HCT116 (cell line): ENCODE results near the gene CYRIA. TPM values are rescaled to one million over a fixed set of nuclear protein-coding genes. Genes with fewer than 3 reads are reported as not detected.

Experiments used
- ATAC-seq: fragments of 200-7000 bp; cut with Tn5 transposase; 2 replicates; pipeline ENCODE4 v1.9.1; 2020; ENCODE audit warnings: mild to moderate bottlenecking, moderate library complexity
- BruUV-seq: library from RNA; stranded (reverse); fragments of 400-500 nt; replicated peaks from 2 replicates; lab custom pipeline; 2021; lab: Mats Ljungman, UMichigan
- CTCF ChIA-PET: fragments of 300-600 bp; sonication (Branson Sonifier 250); formaldehyde crosslinking; loops from one replicate; lab custom pipeline; 2021; ENCODE audit warnings: antibody characterized with exemption; lab: Charles Lee
- POLR2A ChIA-PET: fragments of 300-600, 350-600 bp; sonication (Branson Sonifier 250); formaldehyde crosslinking; loops from one replicate; lab custom pipeline; 2021; ENCODE audit warnings: antibody characterized with exemption; lab: Charles Lee
- RAD21 ChIA-PET, 2 experiments: fragments of 300-600 bp; sonication (Branson Sonifier 250); formaldehyde crosslinking; loops; one replicate each; lab custom pipeline; 2023; ENCODE audit warnings: low total read pairs in 2 of 2; ENCODE audit not compliant: uncharacterized antibody in 2 of 2, unreplicated experiment in 2 of 2, low non-redundant PET in 1 of 2; lab: Charles Lee
- DNase-seq: peaks from one replicate; pipeline ENCODE4 v3.0.0-alpha.2; 2010; ENCODE audit warnings: low read depth, low spot score
- H2AFZ ChIP-seq: fragments of 200-600 bp; shearing (Covaris generic), sonication (generic); 2 replicates; pipeline ENCODE4 v1.6.1; 2017; ENCODE audit warnings: low read depth, mixed run types, mixed read lengths, antibody characterized with exemption, low read length; ENCODE audit not compliant: poor library complexity, severe bottlenecking
- H3K27ac ChIP-seq: 2 replicates; pipeline ENCODE4 v1.5.1; 2012; ENCODE audit warnings: low read depth, low read length
- H3K27me3 ChIP-seq: fragments of 200-600 bp; sonication (generic); 2 replicates; pipeline ENCODE4 v1.6.1; 2016; ENCODE audit warnings: mixed run types, low read length, mixed read lengths; ENCODE audit not compliant: insufficient read depth
- H3K36me3 ChIP-seq, 2 experiments: fragments of 200-500 bp in 1 of 2; fragments of 200-600 bp in 1 of 2; sonication (Bioruptor generic) in 1 of 2; sonication (generic) in 1 of 2; 2 replicates each; pipeline versions ENCODE4 v1.5.1 to v1.6.1; 2014 to 2016; ENCODE audit warnings: low read length in 2 of 2, inconsistent platforms in 1 of 2, mixed read lengths in 1 of 2, mixed run types in 1 of 2; ENCODE audit not compliant: insufficient read depth in 2 of 2, control insufficient read depth in 1 of 2
- H3K4me1 ChIP-seq, 2 experiments: fragments of 200-600 bp in 1 of 2; sonication (generic) in 1 of 2; 2 replicates each; pipeline versions ENCODE4 v1.5.1 to v1.6.1; 2012 to 2017; ENCODE audit warnings: low read length in 2 of 2, inconsistent platforms in 1 of 2, mild to moderate bottlenecking in 1 of 2, mixed read lengths in 1 of 2, mixed run types in 1 of 2, moderate library complexity in 1 of 2; ENCODE audit not compliant: insufficient read depth in 2 of 2, control insufficient read depth in 1 of 2
- H3K4me2 ChIP-seq: fragments of 200-600 bp; sonication (generic); 2 replicates; pipeline ENCODE4 v1.6.1; 2017; ENCODE audit warnings: mixed run types, low read length, mixed read lengths
- H3K4me3 ChIP-seq, 2 experiments: fragments of 200-600 bp in 1 of 2; sonication (generic) in 1 of 2; replicated peaks in 1 of 2; 2 replicates each; pipeline ENCODE4 v1.5.1; 2011 to 2016; ENCODE audit warnings: low read length in 2 of 2, control low read depth in 1 of 2, low read depth in 1 of 2, mild to moderate bottlenecking in 1 of 2, mixed read lengths in 1 of 2, mixed run types in 1 of 2
- H3K79me2 ChIP-seq: fragments of 200-600 bp; sonication (generic); 2 replicates; pipeline ENCODE4 v1.6.1; 2017; ENCODE audit warnings: mild to moderate bottlenecking, mixed run types, low read length, moderate library complexity, mixed read lengths; ENCODE audit not compliant: insufficient read depth
- H3K9ac ChIP-seq: fragments of 200-600 bp; sonication (generic); 2 replicates; pipeline ENCODE4 v1.6.1; 2016; ENCODE audit warnings: low read length, mixed read lengths
- H3K9me2 ChIP-seq: fragments of 200-600 bp; sonication (generic), shearing (Covaris generic); 2 replicates; pipeline ENCODE4 v1.6.1; 2017; ENCODE audit warnings: mixed run types, mild to moderate bottlenecking, moderate library complexity; ENCODE audit not compliant: insufficient read depth
- H3K9me3 ChIP-seq, 2 experiments: fragments of 200-500 bp in 1 of 2; fragments of 200-600 bp in 1 of 2; sonication (Bioruptor generic) in 1 of 2; sonication (generic) in 1 of 2; 2 replicates each; pipeline ENCODE4 v1.6.1; 2014 to 2017; ENCODE audit warnings: low read length in 2 of 2, mixed read lengths in 2 of 2, inconsistent platforms in 1 of 2, low read depth in 1 of 2, mild to moderate bottlenecking in 1 of 2, mixed run types in 1 of 2, moderate library complexity in 1 of 2; ENCODE audit not compliant: control insufficient read depth in 1 of 2, insufficient read depth in 1 of 2
- H4K20me1 ChIP-seq: fragments of 200-600 bp; sonication (generic), shearing (Covaris generic); 2 replicates; pipeline ENCODE4 v1.6.1; 2017; ENCODE audit warnings: mixed run types, mild to moderate bottlenecking, moderate library complexity; ENCODE audit not compliant: insufficient read depth
- CBX3 ChIP-seq: IDR thresholded peaks from 2 replicates; pipeline ENCODE4 v1.6.1; 2012; ENCODE audit warnings: low read depth
- CEBPB ChIP-seq: IDR thresholded peaks from 2 replicates; pipeline ENCODE4 v1.6.1; 2012; ENCODE audit warnings: low read depth
- EGR1 ChIP-seq: IDR thresholded peaks from 2 replicates; pipeline ENCODE4 v1.6.1; 2012; ENCODE audit warnings: low read depth
- ELF1 ChIP-seq: IDR thresholded peaks from 2 replicates; pipeline ENCODE4 v1.6.1; 2012; ENCODE audit warnings: low read depth, borderline replicate concordance
- EZH2 ChIP-seq: fragments of 200-600 bp; sonication (generic); IDR thresholded peaks from 2 replicates; pipeline ENCODE4 v1.6.1; 2017; ENCODE audit warnings: antibody characterized with exemption, mixed run types
- FOSL1 ChIP-seq: IDR thresholded peaks from 2 replicates; pipeline ENCODE4 v1.6.1; 2012; ENCODE audit warnings: low read depth
- POLR2A ChIP-seq: IDR thresholded peaks from 2 replicates; pipeline ENCODE4 v1.7.0; 2011; ENCODE audit warnings: borderline replicate concordance; ENCODE audit not compliant: insufficient read depth, insufficient read length; ENCODE audit errors: extremely low read depth
- POLR2AphosphoS5 ChIP-seq: IDR thresholded peaks from 2 replicates; pipeline ENCODE4 v1.6.1; 2011; ENCODE audit warnings: mild to moderate bottlenecking, low read depth, low read length, moderate library complexity
- SIN3A ChIP-seq: IDR thresholded peaks from 2 replicates; pipeline ENCODE4 v1.6.1; 2012; ENCODE audit warnings: low read depth
- SP1 ChIP-seq: IDR thresholded peaks from 2 replicates; pipeline ENCODE4 v1.6.1; 2012; ENCODE audit warnings: low read depth
- SRF ChIP-seq: IDR thresholded peaks from 2 replicates; pipeline ENCODE4 v1.6.1; 2012; ENCODE audit warnings: low read depth
- YY1 ChIP-seq: IDR thresholded peaks from 2 replicates; pipeline ENCODE4 v1.6.1; 2011; ENCODE audit warnings: low read length, low read depth, moderate library complexity, mild to moderate bottlenecking; ENCODE audit not compliant: insufficient replicate concordance; ENCODE audit errors: extremely low read depth
- ZFX ChIP-seq: fragments of 450-650 bp; IDR thresholded peaks from 2 replicates; pipeline ENCODE4 v1.6.1; 2017
- ZNF274 ChIP-seq: fragments of 200-500 bp; sonication (Bioruptor generic); IDR thresholded peaks from 2 replicates; pipeline ENCODE4 v1.6.1; 2014; ENCODE audit warnings: mild to moderate bottlenecking, low read depth, low read length, inconsistent platforms
- intact Hi-C: fragments of 100-400 bp; cut with micrococcal nuclease; formaldehyde crosslinking; loops from 2 replicates; pipeline ENCODE4 v1.10.0; 2022
- total RNA-seq: library from RNA; stranded (reverse); gene quantifications from one replicate; pipeline ENCODE4 v1.2.1, GENCODE V29; 2021; ENCODE audit not compliant: unreplicated experiment
- TF ChIP-seq, protein P1 (sequence below): IDR thresholded peaks from 2 replicates; pipeline ENCODE4 v1.6.1; 2012
- TF ChIP-seq, protein P2 (sequence below): IDR thresholded peaks from 2 replicates; pipeline ENCODE4 v1.6.1; 2012
- TF ChIP-seq, protein P3 (sequence below): IDR thresholded peaks from 2 replicates; pipeline ENCODE4 v1.6.1; 2012; ENCODE audit warnings: low read depth

CYRIA gene
- total RNA-seq, 1 experiment from 2014 or later = 0.44 TPM

DNA sequence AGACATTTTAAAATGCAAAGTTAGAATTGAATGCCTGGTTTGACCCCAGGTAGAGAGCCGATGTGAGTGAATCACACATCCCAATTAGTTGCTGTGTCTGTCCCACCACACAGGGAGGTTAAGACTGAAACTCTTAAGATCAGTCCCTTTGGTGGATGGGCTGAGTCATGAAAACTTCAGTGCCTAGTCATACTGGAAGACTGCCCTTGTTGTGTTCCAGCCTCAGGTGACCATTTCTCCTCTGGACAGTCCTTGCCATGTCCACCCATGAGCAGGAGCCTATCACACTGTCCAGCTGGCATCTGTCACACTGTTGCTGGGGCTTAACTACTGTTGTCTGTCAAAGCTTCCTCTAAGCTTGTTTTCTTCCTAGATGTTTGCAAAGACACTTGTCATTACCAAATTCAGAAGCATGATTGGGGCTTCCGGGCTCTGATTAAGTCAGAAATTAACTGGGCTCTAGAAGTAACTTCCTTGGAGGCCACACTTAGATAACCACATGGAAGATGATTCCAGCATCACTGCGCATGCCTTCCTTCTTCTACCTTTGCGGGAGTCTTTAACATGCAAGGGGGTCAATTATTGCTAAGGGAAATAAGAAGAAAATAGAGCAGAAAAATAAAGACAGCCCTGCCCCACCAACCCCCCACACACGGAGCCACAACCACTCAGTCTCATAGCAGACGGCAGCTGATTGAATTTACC is 21.3 kb downstream of the CYRIA start:
- no peak overlapping the region for H2AFZ ChIP-seq
- H4K20me1 ChIP-seq = no peaks in the 10 kb centered on the region
- no peaks in the 10 kb centered on the region for H3K79me2 ChIP-seq
- no peak for ATAC-seq
- ChIA-PET POLR2A (no interaction called here), CTCF (no interaction called here), RAD21 (no interaction called here)
- BruUV-seq = no TSS peak
- H3K9me2 ChIP-seq = no peaks in the 10 kb centered on the region
- peaks cover 29% of the 10 kb centered on the region for H3K27me3 ChIP-seq
- no peaks in the 10 kb centered on the region for H3K9me3 ChIP-seq
- H3K36me3 ChIP-seq = no peaks in the 10 kb centered on the region
- H3K4me1 ChIP-seq = no peaks in the 10 kb centered on the region
- H3K27ac ChIP-seq = no peak overlapping the region
- intact Hi-C loops = no loop called here
- no peak for DNase-seq
- no peak overlapping the region for H3K4me3 ChIP-seq
- H3K4me2 ChIP-seq = no peak overlapping the region
- H3K9ac ChIP-seq = no peak overlapping the region
- TF ChIP-seq CBX3 (no peak), FOSL1 (no peak), SRF (no peak), ZNF274 (no peak), EZH2 (no peak), YY1 (no peak), POLR2AphosphoS5 (no peak), ELF1 (no peak), ZFX (no peak), POLR2A (no peak), SP1 (no peak), CEBPB (no peak), SIN3A (no peak), EGR1 (no peak)
- TF ChIP-seq, protein P1, sequence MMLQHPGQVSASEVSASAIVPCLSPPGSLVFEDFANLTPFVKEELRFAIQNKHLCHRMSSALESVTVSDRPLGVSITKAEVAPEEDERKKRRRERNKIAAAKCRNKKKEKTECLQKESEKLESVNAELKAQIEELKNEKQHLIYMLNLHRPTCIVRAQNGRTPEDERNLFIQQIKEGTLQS = no peak
- TF ChIP-seq, protein P2, sequence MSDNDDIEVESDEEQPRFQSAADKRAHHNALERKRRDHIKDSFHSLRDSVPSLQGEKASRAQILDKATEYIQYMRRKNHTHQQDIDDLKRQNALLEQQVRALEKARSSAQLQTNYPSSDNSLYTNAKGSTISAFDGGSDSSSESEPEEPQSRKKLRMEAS = no peak
- TF ChIP-seq, protein P3, sequence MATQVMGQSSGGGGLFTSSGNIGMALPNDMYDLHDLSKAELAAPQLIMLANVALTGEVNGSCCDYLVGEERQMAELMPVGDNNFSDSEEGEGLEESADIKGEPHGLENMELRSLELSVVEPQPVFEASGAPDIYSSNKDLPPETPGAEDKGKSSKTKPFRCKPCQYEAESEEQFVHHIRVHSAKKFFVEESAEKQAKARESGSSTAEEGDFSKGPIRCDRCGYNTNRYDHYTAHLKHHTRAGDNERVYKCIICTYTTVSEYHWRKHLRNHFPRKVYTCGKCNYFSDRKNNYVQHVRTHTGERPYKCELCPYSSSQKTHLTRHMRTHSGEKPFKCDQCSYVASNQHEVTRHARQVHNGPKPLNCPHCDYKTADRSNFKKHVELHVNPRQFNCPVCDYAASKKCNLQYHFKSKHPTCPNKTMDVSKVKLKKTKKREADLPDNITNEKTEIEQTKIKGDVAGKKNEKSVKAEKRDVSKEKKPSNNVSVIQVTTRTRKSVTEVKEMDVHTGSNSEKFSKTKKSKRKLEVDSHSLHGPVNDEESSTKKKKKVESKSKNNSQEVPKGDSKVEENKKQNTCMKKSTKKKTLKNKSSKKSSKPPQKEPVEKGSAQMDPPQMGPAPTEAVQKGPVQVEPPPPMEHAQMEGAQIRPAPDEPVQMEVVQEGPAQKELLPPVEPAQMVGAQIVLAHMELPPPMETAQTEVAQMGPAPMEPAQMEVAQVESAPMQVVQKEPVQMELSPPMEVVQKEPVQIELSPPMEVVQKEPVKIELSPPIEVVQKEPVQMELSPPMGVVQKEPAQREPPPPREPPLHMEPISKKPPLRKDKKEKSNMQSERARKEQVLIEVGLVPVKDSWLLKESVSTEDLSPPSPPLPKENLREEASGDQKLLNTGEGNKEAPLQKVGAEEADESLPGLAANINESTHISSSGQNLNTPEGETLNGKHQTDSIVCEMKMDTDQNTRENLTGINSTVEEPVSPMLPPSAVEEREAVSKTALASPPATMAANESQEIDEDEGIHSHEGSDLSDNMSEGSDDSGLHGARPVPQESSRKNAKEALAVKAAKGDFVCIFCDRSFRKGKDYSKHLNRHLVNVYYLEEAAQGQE = no peak
